HG02642 (cell line): Measurements from ENCODE around the gene AP1S3.

Experiments used
- ATAC-seq: cut with Tn5 transposase; IDR thresholded peaks from one replicate; pipeline ENCODE4 v1.9.1; 2021; ENCODE audit warnings: mild to moderate bottlenecking; ENCODE audit not compliant: unreplicated experiment, poor library complexity

The AP1S3 gene

DNA sequence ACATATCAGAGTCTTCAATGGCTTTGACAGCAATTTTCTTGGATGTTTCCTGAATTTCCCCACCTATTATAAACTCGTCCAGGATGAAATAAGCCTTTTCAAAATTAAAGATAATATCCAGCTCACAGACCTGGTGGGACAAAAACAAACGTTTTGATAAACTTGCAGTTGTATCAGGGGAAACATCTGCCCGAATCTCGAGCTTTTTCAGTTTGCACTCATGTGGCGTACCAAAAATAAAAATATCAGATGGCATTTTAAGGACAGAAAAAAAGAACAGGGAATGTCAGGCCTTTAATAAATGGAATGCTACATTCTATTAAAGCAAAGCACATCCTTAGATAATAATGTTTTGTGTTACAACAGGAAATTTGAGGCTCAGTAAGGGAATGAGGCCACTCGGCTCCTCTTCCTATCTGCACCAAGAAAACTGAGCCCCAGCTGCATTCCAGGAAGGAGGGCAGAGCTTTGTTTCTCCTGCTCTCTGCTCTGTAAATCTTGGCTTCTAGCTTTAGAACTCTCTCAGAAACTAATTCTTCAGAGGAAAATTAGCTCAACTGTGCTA lies 72.1 kb downstream of the AP1S3 start:
- no peak for ATAC-seq

DNA sequence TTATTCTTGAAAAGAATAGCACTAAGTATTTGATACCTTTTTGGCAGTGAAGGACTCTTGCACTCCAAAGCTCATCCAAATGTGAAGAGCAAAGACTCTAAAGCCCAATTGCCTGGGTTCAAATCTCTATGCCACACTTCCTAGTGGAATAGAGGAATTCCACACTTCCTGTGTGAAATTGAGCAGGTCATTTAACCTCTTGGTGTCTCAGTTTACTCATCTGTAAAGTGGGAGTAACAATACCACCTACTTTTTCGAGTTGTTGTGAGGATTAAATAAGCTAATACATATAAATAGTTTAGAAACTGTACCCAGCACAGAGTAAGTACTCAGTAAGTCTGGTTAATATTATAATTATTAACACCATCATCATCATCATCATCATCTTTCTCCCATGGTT lies 72.6 kb downstream of the AP1S3 start:
- no peak for ATAC-seq

DNA sequence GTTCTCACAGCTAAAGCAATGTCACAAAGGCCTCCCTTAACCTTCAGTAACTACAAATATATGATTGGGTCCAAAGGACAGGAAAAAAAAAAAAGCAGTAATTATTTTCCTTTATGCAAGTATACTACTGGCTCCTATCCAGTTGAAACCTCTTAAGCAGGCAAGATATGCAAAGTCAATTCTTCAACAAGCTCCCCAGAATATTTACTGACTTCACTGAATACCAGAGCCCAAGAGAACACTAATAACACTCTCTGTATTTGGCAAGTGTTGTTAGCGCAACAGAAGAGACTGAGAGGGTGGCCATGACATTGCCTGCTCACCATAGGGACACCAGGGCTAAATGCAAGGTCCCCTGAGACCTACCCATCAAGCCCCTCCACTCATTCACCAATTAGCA lies 74.5 kb downstream of the AP1S3 start:
- no peak for ATAC-seq

DNA sequence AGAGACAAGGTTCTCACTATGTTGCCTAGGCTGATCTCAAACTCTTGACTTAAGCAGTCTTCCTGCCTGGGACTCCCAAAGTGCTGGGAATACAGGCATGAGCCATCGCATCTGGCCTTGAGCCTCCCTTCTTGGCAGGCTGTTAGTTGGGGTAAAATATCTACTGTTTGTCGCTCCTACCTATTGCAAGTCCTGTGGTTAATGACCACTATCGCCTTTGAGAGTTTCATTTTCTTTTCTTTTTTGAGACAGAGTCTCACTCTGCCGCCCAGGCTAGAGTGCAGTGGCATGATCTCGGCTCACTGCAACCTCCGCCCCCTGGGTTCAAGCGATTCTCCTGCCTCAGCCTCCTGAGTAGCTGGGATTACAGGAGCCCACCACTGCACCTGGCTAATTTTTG lies 75.6 kb downstream of the AP1S3 start:
- ATAC-seq = peak; percentile 72

DNA sequence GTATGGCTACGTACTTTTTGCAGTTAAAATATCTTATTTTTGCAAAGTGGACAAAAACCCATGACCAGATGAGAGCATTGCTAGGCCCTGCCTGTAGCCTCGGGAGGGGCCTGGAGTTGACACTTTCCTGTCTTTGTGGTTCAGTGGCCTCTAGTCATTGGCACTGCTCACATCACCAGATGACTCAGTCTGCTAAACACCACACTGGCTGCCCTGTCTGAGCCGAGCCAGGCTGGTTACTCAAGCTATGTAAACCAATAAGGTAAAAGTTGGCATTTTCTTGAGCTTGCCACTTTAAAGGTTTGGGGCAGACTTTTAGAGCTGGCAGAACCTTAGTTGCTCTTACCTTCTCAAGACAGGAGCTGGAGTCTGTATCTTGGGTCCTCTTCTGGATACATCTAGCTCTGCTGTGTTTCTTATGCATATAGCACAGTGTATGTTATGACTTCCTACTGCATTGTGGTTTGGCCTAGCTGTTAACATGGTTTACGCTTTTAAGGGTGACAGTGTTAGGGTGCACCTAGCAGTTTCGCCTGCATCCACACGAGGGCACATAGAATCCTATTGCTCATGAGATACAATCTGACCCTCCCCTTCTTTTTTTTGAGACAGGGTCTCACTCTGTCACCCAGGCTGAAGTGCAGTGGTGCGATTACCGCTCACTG lies 76.4 kb downstream of the AP1S3 start:
- ATAC-seq = peak; percentile 76

DNA sequence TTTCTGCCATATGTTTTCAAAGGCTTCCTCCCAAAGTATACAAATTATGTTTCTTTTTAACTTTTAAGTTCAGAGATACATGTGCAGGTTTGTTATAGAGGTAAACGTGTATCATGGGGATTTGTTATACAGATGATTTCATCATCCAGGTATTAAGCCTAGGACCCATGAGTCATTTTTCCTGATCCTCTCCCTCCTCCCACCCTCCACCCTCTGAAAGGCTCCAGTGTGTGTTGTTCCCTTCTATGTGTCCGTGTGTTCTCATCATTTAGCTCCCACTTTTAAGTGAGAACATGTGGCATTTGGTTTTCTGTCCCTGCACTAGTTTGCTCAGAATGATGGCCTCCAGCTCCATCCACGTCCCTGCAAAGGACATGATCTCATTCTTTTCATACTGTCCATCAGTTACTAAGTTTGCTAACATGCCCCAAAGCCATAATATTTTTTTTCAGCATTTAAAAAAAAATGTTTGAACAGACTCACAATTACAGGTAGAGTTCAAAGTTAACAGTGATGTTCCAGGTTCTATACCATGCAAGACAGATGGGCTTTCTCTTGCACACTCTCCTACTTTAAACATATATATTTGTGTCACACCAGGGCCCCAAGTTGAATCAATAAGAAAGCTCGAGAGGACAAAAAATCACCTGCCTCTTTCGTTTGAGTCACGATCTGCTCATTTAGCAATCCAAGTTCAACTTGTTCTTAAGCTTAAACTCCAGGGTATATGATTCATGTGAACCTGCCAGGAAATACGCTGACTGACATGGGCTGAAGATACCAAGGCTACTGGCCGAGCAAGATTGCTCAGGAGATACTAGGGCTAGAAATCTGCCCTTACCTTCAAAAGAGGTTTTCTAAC lies 77.6 kb downstream of the AP1S3 start:
- no peak for ATAC-seq

DNA sequence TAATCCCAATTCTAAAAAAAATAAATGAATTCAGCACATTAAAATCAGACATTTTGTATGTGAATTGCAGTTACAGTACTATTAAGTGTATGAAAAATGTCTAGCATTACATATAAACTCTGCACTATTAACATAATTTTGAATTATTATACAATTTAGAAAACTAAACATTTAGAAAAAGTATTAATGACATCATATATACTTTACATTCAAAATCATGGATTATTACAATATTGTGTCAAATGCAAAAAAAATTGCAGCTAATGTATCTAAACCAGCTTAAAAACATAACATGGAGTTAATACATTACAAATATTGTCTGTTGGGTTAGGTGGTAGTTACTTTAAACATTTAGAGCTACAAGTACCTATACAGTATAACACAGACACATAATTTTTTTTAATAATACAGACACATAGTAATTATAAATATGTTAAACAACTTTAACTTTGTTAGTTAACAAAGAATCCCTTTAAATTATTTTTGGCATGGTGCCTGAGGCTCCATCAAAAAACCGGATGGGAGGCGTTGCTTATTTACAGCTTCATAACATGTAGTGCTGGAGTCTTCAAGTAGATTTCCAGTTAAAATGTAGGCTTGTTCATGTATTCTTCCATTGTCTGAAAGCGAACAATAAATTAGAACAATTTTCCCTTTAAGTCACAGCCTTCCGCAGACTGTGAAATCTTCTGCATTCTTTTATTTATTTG lies 79.1 kb downstream of the AP1S3 start:
- no peak for ATAC-seq

DNA sequence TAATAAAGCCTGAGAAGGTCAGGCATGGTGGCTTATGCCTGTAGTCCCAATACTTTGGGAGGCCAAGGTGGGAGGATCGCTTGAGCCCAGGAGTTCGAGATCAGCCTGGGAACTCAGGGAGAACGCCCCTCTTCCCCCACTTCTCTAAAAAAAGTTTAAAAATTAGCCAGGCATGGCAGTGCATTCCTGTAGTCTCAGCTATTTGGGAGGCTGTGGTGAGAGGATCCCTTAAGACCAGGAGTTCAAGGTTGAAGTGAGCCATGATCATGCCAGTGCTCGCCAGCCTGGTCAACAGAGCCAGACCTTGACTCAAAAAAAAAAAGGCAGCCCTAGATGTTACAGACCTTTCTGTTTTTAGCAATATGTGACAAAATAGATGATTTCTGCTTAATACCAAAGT lies 83.4 kb downstream of the AP1S3 start:
- ATAC-seq = no peak

DNA sequence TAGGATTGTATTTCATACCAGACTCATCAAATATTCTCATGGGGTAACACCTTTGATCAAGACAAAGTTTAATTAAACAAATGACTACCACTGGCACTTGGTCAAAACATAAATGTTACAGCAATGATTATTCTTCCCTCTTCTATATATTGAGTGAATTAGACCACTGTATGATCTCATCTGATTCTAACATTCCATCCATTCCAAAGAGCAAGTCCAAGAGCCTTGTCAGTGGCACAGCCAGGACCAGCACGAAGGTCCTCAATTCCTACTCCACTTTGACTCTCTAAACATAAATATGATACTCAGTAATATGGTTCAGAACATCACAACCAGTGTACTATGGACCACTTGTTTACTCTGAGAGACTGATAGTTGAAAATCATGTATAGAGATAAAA lies 86.4 kb downstream of the AP1S3 start:
- no peak for ATAC-seq

DNA sequence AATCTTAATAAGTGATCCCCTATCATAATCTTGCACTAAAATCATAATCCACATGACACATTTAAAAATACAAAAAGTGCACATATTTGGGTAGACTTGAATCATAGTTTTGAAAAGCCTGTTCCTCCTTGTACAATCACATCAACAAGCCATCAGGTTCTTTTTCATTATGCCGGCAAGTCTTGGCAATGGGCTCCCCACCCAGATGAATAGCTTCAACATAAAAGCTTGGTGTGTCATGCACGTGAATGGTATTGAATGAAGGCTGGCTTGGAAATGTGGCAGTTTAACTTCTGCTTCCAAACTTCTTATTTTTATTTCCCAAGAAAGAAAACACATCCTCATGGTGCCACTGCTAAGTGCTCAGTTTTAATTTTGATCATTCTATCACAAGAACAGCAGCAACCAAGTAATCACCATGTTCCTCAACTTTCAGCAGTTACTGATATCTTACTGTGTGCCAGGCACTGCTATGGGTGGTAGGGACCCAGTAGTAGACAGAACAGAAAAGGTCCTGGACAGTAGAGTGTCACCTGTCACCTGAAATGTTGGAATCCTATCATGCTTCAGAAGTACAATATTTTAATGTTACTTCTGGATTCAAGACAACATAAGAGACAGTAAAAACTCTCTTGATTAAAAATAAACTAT lies 89.9 kb downstream of the AP1S3 start:
- ATAC-seq = no peak

DNA sequence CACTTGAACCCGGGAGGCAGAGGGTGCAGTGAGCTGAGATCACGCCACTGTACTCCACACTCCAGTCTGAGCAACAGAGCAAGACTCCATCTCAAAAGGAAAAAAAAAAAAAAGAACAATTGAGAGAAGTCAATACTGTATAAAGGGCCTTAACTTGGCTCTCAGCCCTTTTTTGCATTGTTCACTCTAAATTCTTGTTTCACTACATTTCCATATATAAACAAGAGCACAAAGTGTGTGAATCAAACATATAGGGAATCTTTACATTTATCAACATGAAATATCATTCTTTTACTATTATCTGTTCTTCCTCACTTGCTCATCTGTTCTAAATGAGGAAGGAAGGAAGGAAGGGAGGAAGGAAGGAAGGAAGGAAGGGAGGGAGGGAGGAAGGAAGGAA lies 90.8 kb downstream of the AP1S3 start:
- no peak for ATAC-seq

DNA sequence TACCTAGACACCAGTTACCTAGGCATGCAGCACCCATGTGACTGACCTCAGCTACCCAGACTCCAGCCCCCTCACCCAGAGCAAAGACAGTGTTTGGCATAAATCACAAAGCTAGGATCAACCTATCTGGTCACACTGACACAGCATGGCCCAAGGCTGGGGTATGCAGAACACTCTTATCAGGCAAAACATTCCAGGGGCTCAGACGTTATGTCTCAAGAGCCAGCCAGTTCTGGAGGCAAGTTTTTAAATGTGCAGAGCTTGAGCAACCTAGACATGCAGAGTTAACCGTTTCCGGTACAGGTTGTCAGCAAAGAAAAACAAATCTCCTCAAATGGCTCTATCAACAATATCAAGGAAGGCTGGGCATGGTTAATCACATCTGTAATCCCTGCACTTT lies 92.8 kb downstream of the AP1S3 start:
- no peak for ATAC-seq

DNA sequence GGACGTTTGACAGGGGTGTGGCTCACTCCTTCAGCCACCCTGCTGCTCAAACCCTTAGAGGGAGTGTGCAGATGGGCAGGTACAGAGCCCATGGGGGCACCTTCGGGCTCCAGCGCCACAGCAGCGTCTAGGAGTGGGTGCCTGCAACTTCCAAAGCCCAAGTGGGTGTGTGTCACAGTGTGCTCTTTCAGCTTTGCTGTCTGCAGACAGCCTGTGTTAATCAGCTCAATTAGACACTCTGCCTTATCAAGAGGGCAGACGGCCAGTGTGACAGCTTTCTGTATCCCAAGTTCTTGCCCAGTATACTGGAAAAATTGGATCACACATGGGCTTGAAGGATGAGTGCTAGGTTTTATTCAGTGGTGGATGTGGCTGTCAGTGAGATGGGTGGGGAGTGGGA lies 96.7 kb downstream of the AP1S3 start:
- no peak for ATAC-seq

DNA sequence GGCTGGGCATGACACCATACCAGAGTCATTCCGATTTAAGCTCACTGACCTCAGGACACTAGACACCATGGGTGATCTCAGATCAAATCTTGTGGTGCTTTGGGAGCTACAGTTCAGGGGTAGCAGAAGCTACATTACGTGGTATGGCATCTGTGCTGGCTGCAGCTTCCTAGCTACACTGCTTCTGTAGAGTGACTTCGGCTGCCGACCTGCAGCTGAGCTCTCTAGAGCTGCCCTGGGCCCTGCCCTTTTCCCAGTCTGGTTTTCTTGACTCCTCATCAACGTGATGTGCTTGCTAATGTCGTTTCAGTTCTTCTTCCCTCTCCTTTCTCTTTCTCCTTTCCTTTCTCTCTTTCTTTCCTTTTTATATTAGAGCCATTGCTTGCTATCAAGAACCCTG lies 100.2 kb downstream of the AP1S3 start:
- ATAC-seq = no peak

DNA sequence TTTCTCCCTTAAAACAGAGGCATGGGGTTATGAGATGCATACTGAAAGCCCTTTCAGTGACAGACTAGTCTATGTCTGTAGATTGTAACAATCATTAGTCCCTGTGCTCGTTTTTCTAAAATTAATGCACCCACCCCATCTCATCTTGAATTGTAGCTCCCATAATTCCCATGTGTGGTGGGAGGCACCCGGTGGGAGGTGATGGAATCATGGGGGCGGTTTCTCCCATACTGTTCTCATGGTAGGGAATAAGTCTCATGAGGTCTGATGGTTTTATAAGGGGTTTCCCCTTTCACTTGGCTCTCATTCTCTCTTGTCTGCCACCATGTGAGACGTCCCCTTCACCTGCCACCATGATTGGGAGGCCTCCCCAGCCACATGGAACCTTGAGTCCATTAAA lies 100.9 kb downstream of the AP1S3 start:
- ATAC-seq = no peak

DNA sequence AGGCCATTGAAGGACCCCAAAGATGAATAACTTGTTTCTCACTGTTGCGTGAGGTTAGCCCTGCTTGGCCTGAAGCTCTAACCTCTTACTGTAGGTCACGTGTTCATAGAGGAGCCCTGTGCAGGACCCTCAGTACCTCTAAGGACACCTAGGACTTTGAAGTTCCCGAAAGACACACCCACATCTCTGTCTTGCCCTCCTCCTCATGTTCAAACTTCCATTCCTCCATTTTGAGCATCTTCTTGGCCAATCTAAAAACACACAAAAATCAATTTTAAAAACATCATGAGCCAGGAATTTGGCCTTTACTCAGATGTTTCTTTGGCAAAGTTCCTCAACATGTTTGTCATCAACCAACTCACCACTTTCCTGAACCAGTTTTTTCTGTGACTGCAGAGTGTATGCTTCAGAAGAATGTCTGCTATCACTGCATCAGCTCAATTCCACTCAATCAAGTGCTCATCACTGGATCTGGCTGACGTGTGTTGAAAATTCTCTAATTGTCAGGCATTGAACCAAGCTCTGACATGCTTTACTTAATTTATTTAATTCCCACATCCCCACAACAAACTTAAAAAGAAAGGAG lies 101.6 kb downstream of the AP1S3 start:
- no peak for ATAC-seq

DNA sequence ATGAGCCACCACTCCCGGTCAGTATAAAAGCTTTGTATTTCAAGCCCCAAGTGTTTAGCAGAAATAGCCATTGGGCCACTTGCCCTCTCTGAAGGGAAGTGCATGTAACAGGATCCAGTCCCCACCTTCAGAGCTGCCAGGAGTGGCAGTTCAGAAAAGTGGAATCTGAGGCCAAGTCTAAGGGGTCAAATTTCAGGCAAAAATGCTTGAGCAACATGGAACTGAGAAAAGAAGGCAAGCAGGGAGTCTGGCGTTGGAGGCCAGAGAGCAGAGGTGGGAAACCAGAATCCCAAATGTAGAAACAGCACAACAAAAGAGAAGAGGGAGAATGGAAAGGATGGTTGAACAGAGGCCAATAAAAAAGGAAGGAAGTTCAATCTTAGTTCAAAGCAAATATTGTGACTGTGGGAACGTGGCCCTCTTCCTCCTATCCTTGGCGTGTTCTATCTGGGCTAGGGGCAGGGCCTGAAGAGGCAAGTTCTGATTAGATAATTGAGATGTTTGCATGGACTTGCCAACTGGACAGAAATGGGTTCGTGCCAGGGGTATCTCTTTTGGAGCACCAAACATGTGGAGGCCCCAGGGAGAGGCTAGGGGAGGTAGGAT lies 102.2 kb downstream of the AP1S3 start:
- no peak for ATAC-seq

DNA sequence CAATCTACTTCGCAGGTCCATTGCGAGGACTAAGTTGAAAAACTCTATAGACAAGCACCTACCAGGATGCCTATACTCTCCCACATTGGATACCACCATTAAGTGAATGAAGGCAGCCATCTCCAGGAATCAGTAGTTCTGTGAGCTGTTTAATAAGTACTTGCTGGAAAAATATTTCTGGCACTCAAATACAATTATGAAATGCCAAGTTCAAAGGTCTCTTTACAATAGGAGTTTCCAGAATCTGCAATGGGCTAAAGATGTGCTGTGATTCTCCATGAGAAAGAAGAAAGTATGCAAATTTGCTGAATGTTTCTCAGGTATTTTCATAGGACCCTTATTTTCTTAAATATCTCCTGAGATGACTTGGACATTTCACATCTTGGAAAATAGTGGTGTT lies 103.0 kb downstream of the AP1S3 start:
- ATAC-seq = no peak

DNA sequence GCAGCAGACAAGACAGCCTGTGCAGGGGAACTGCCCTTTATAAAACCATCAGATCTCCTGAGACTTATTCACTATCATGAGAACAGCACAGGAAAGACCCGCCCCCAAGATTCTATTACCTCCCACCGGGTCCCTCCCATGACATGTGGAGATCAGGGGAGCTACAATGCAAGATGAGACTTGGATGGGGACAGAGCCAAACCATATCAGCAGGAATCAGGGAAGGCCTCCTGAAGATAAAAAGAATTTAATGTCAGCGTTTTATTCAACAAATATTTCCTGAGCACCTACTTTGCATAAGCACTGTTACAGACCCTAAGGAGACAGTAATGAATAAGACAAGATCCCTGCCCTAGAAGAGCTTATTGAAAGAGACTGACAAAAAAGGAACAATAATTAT lies 105.0 kb downstream of the AP1S3 start:
- no peak for ATAC-seq

DNA sequence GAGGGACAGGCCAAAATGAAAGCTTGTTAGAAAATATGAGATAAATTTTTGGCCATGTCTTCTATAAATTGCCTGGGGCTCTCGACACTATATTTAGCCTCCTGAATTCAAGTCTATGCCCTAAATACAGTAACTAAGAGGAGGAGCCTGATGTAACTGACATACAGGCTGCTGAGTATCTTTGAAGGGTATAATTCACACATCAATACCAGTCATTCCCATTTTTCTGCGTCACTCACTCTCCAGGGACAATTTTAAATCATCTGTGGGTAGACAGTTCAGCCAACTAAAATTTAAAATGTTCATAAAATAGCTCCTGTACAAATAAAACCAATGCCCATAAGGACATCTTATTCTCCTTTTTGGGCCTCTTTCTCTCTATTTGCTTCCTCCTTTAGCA lies 105.9 kb downstream of the AP1S3 start:
- ATAC-seq = no peak
